HCT116 (cell line): ENCODE results near the gene P4HTM. TPM values are rescaled to one million over a fixed set of nuclear protein-coding genes. Genes with fewer than 3 reads are reported as not detected.

Source experiments
- ATAC-seq: fragments of 200-7000 bp; cut with Tn5 transposase; 2 replicates; pipeline ENCODE4 v1.9.1; 2020; ENCODE audit warnings: mild to moderate bottlenecking, moderate library complexity
- BruUV-seq: library from RNA; stranded (reverse); fragments of 400-500 nt; replicated peaks from 2 replicates; lab custom pipeline; 2021; lab: Mats Ljungman, UMichigan
- CTCF ChIA-PET: fragments of 300-600 bp; sonication (Branson Sonifier 250); formaldehyde crosslinking; loops from one replicate; lab custom pipeline; 2021; ENCODE audit warnings: antibody characterized with exemption; lab: Charles Lee
- POLR2A ChIA-PET: fragments of 300-600, 350-600 bp; sonication (Branson Sonifier 250); formaldehyde crosslinking; loops from one replicate; lab custom pipeline; 2021; ENCODE audit warnings: antibody characterized with exemption; lab: Charles Lee
- RAD21 ChIA-PET, 2 experiments: fragments of 300-600 bp; sonication (Branson Sonifier 250); formaldehyde crosslinking; loops; one replicate each; lab custom pipeline; 2023; ENCODE audit warnings: low total read pairs in 2 of 2; ENCODE audit not compliant: uncharacterized antibody in 2 of 2, unreplicated experiment in 2 of 2, low non-redundant PET in 1 of 2; lab: Charles Lee
- DNase-seq: peaks from one replicate; pipeline ENCODE4 v3.0.0-alpha.2; 2010; ENCODE audit warnings: low read depth, low spot score
- H2AFZ ChIP-seq: fragments of 200-600 bp; shearing (Covaris generic), sonication (generic); 2 replicates; pipeline ENCODE4 v1.6.1; 2017; ENCODE audit warnings: low read depth, mixed run types, mixed read lengths, antibody characterized with exemption, low read length; ENCODE audit not compliant: poor library complexity, severe bottlenecking
- H3K27ac ChIP-seq: 2 replicates; pipeline ENCODE4 v1.5.1; 2012; ENCODE audit warnings: low read depth, low read length
- H3K27me3 ChIP-seq: fragments of 200-600 bp; sonication (generic); 2 replicates; pipeline ENCODE4 v1.6.1; 2016; ENCODE audit warnings: mixed run types, low read length, mixed read lengths; ENCODE audit not compliant: insufficient read depth
- H3K36me3 ChIP-seq, 2 experiments: fragments of 200-500 bp in 1 of 2; fragments of 200-600 bp in 1 of 2; sonication (Bioruptor generic) in 1 of 2; sonication (generic) in 1 of 2; 2 replicates each; pipeline versions ENCODE4 v1.5.1 to v1.6.1; 2014 to 2016; ENCODE audit warnings: low read length in 2 of 2, inconsistent platforms in 1 of 2, mixed read lengths in 1 of 2, mixed run types in 1 of 2; ENCODE audit not compliant: insufficient read depth in 2 of 2, control insufficient read depth in 1 of 2
- H3K4me1 ChIP-seq, 2 experiments: fragments of 200-600 bp in 1 of 2; sonication (generic) in 1 of 2; 2 replicates each; pipeline versions ENCODE4 v1.5.1 to v1.6.1; 2012 to 2017; ENCODE audit warnings: low read length in 2 of 2, inconsistent platforms in 1 of 2, mild to moderate bottlenecking in 1 of 2, mixed read lengths in 1 of 2, mixed run types in 1 of 2, moderate library complexity in 1 of 2; ENCODE audit not compliant: insufficient read depth in 2 of 2, control insufficient read depth in 1 of 2
- H3K4me2 ChIP-seq: fragments of 200-600 bp; sonication (generic); 2 replicates; pipeline ENCODE4 v1.6.1; 2017; ENCODE audit warnings: mixed run types, low read length, mixed read lengths
- H3K4me3 ChIP-seq, 2 experiments: fragments of 200-600 bp in 1 of 2; sonication (generic) in 1 of 2; replicated peaks in 1 of 2; 2 replicates each; pipeline ENCODE4 v1.5.1; 2011 to 2016; ENCODE audit warnings: low read length in 2 of 2, control low read depth in 1 of 2, low read depth in 1 of 2, mild to moderate bottlenecking in 1 of 2, mixed read lengths in 1 of 2, mixed run types in 1 of 2
- H3K79me2 ChIP-seq: fragments of 200-600 bp; sonication (generic); 2 replicates; pipeline ENCODE4 v1.6.1; 2017; ENCODE audit warnings: mild to moderate bottlenecking, mixed run types, low read length, moderate library complexity, mixed read lengths; ENCODE audit not compliant: insufficient read depth
- H3K9ac ChIP-seq: fragments of 200-600 bp; sonication (generic); 2 replicates; pipeline ENCODE4 v1.6.1; 2016; ENCODE audit warnings: low read length, mixed read lengths
- H3K9me2 ChIP-seq: fragments of 200-600 bp; sonication (generic), shearing (Covaris generic); 2 replicates; pipeline ENCODE4 v1.6.1; 2017; ENCODE audit warnings: mixed run types, mild to moderate bottlenecking, moderate library complexity; ENCODE audit not compliant: insufficient read depth
- H3K9me3 ChIP-seq, 2 experiments: fragments of 200-500 bp in 1 of 2; fragments of 200-600 bp in 1 of 2; sonication (Bioruptor generic) in 1 of 2; sonication (generic) in 1 of 2; 2 replicates each; pipeline ENCODE4 v1.6.1; 2014 to 2017; ENCODE audit warnings: low read length in 2 of 2, mixed read lengths in 2 of 2, inconsistent platforms in 1 of 2, low read depth in 1 of 2, mild to moderate bottlenecking in 1 of 2, mixed run types in 1 of 2, moderate library complexity in 1 of 2; ENCODE audit not compliant: control insufficient read depth in 1 of 2, insufficient read depth in 1 of 2
- H4K20me1 ChIP-seq: fragments of 200-600 bp; sonication (generic), shearing (Covaris generic); 2 replicates; pipeline ENCODE4 v1.6.1; 2017; ENCODE audit warnings: mixed run types, mild to moderate bottlenecking, moderate library complexity; ENCODE audit not compliant: insufficient read depth
- POLR2AphosphoS5 ChIP-seq: IDR thresholded peaks from 2 replicates; pipeline ENCODE4 v1.6.1; 2011; ENCODE audit warnings: mild to moderate bottlenecking, low read depth, low read length, moderate library complexity
- REST ChIP-seq: IDR thresholded peaks from 2 replicates; pipeline ENCODE4 v1.6.1; 2012; ENCODE audit warnings: low read depth
- intact Hi-C: fragments of 100-400 bp; cut with micrococcal nuclease; formaldehyde crosslinking; loops from 2 replicates; pipeline ENCODE4 v1.10.0; 2022
- total RNA-seq: library from RNA; stranded (reverse); gene quantifications from one replicate; pipeline ENCODE4 v1.2.1, GENCODE V29; 2021; ENCODE audit not compliant: unreplicated experiment

The P4HTM gene
- total RNA-seq, 1 experiment from 2014 or later: 60.5 TPM

GRCh38 chr3:49016414-49017228 lies 26.6 kb downstream of the P4HTM start:
- H2AFZ ChIP-seq: no peak overlapping the region
- ChIA-PET CTCF (interaction anchor here (1.2 to 3.3 kb wide), 2 partner anchors 9 to 28 kb away, joined by 3 to 16 read pairs; partner anchors contain the start of gene WDR6), POLR2A (interaction anchor here (2.0 to 5.3 kb wide), 4 partner anchors 9 to 77 kb away, joined by 5 to 41 read pairs (median 22); partner anchors contain the start of genes IMPDH2, QRICH1 and WDR6), RAD21 (no interaction called here)
- peaks cover 49% of the 10 kb centered on the region for H3K79me2 ChIP-seq
- TF ChIP-seq POLR2AphosphoS5 (peak; percentile 33; the same call in 1 of the 2 replicates), REST (no peak)
- H3K9me2 ChIP-seq: no peaks in the 10 kb centered on the region
- H3K36me3 ChIP-seq: peaks cover 16 to 33% of the 10 kb centered on the region in 2 experiments; a peak in 3 of 4 replicates
- intact Hi-C loops: no loop called here
- no TSS peak for BruUV-seq
- peak overlapping the region; percentile 61 to 80 for H3K4me3 ChIP-seq
- H3K9me3 ChIP-seq: no peaks in the 10 kb centered on the region
- peak overlapping the region; percentile 90 for H3K4me2 ChIP-seq
- no peak for DNase-seq
- peak overlapping the region; percentile 99 for H3K27ac ChIP-seq
- H3K9ac ChIP-seq: peak overlapping the region; percentile 99
- ATAC-seq: no peak
- no peaks in the 10 kb centered on the region for H3K27me3 ChIP-seq
- peaks cover 14 to 43% of the 10 kb centered on the region in 2 experiments for H3K4me1 ChIP-seq
- H4K20me1 ChIP-seq: no peaks in the 10 kb centered on the region
